ENCODE results near the gene ERV3-1.

GRCh38 chr7:64990216-64990615, 16.3 kb downstream of the ERV3-1 start:
- no peak for TF ChIP-seq CTCF (IDR thresholded peaks at IDR 0.05)
- TF ChIP-seq POLR2AphosphoS5 (IDR thresholded peaks at IDR 0.05): no peak

Data from prostate gland (tissue), 2 donors.